D721Med (cell line): ENCODE measurements around the gene MYBPH.
A peak's percentile ranks its signal among the peaks of the same experiment; 100 is the strongest.

Experiments used
- DNase-seq: peaks from one replicate; pipeline ENCODE4 v3.0.0; 2011; ENCODE audit warnings: low spot score; ENCODE audit not compliant: insufficient read length
- FAIRE-seq: peaks from 2 replicates; lab custom pipeline; 2011; peaks lifted over from hg19 to GRCh38; lab: Jason Lieb, UNC
- TF ChIP-seq, protein P1 (sequence below): IDR thresholded peaks from 2 replicates; pipeline ENCODE4 v1.5.1; 2012; ENCODE audit warnings: mild to moderate bottlenecking, control low read depth; ENCODE audit not compliant: insufficient read depth; ENCODE audit errors: missing control alignments

MYBPH gene

DNA sequence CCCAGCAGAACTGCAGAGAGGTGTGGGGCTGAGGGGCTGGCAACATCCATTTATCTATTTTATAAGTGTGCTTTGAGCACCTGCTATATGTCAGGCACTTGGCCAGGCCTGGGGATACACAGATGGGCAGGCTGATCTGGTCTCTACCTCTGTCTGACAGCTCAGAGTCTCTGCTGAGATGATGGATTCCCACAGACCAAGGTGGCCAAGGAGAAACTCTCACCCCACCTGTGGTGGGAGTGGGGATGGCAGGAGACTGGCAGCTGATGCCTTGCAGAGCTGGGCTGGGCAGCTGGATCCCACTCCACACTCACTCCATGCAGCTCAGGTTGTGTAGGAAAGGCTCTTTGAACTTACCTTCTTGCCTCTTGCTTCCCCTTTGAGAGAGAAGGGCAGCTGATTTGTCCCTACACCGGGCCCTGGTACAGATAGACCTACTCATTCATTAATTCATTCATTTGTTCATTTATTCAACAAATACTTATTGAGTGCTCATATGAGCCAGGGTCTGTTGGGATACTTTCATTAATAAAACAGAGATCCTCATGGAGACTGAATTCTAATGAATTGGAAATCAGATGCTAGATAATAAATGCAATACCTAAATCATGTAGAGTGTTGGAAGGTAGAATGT is 39.1 kb downstream of the MYBPH start:
- FAIRE-seq (no peak), DNase-seq (no peak)
- TF ChIP-seq, protein P1, sequence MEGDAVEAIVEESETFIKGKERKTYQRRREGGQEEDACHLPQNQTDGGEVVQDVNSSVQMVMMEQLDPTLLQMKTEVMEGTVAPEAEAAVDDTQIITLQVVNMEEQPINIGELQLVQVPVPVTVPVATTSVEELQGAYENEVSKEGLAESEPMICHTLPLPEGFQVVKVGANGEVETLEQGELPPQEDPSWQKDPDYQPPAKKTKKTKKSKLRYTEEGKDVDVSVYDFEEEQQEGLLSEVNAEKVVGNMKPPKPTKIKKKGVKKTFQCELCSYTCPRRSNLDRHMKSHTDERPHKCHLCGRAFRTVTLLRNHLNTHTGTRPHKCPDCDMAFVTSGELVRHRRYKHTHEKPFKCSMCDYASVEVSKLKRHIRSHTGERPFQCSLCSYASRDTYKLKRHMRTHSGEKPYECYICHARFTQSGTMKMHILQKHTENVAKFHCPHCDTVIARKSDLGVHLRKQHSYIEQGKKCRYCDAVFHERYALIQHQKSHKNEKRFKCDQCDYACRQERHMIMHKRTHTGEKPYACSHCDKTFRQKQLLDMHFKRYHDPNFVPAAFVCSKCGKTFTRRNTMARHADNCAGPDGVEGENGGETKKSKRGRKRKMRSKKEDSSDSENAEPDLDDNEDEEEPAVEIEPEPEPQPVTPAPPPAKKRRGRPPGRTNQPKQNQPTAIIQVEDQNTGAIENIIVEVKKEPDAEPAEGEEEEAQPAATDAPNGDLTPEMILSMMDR = no peak

DNA sequence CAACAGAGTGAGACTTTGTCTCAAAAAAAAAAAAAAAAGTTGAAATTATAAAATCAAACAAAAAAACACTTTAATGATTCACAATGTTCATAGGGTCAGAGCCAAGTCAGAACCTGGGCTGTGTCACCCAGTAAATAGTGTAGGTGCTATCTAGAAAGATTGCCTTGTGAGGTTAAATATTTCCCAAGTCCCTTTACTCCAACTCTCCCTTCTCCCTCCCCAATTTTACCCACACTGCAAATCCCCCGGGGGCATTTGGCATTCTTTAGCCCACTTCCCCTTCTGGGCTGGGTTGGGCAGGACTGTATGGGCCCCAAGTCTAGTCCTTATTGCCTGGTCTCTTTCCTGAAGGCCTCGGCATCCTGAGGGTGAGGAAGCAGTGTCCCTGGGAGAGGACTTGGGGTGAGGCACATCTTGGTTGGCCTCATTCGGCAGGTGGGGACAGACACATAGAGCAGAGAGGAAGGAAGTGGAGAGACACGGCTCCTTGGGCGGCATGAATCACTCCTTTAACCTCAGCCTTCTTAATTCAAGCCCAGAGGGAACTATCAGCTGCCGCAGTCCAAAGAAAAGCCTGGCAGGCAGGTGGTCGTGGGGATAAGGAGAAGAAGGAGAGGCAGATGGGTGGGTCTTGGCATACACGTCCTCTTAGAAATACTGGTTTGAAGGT is 39.9 kb downstream of the MYBPH start:
- no peak for DNase-seq
- FAIRE-seq = no peak
- TF ChIP-seq, protein P1 = no peak

DNA sequence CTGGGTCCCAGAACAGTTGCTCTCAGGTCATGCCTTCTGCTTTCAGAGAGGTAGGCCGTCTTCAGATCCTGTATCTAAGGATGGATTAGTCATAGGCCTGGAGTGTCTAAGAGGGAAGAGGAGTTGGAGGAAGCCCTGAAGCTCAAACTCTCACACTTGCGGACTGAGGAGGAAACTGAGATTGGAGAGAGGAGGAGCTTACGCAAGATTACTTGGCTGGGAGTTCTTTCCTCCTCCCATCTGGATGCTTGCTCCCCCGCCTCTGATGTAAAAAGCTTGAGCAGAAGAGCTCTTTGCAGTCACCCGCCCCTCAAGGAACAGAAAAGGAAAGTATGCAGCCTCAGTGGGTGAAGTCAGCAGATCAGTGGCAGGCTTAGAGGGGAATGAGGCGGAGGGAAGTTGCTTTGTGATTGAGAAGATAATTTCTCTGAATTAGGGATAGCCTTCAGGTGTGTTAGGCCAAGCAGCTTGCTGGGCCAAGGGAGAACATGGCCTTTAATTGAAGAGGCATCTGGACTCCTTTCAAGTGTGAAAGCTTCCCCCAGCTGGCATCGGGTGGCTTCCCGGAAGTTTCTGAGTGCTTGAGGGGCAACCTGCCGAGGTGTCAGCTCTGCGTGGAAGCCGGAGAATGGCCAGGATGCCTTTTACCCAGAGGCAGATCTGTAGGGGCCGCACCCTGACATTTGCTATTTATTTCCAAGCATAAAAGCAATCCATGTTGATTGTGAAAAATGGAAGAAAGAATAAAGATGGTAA is 41.5 kb downstream of the MYBPH start:
- TF ChIP-seq, protein P1 = no peak
- no peak for FAIRE-seq
- no peak for DNase-seq

DNA sequence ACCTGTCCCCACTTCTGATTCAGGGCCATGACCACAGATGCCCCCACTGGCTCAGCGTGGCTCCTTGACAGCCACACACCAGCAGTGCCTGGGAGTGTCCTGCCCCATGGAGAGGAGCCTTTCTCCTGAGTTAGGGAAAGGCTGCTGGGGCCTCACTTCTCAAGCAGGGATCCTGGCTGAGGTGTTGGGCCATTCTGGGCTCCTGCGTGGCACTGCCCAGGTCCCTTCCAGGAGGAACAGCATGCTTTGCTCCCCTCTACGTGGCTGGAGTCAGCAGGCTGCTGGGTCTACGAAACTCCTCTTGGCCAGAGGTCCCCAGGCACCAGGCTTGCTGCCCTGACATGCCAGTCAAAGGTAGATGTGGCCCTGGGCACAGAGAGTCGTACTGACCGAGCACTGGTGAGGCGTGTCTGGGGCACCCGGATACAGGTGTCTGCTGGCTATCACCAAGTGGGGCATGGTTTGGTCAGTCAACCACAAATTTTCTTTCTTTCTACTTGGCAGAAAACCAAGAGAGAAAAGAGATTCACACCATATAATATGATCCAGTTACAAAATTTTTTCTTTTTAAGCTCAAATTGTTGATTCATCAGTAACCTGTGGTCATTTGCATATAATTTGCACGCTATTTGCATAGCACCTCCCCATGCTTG is 44.0 kb downstream of the MYBPH start:
- TF ChIP-seq, protein P1 = no peak
- FAIRE-seq = no peak
- DNase-seq = no peak

DNA sequence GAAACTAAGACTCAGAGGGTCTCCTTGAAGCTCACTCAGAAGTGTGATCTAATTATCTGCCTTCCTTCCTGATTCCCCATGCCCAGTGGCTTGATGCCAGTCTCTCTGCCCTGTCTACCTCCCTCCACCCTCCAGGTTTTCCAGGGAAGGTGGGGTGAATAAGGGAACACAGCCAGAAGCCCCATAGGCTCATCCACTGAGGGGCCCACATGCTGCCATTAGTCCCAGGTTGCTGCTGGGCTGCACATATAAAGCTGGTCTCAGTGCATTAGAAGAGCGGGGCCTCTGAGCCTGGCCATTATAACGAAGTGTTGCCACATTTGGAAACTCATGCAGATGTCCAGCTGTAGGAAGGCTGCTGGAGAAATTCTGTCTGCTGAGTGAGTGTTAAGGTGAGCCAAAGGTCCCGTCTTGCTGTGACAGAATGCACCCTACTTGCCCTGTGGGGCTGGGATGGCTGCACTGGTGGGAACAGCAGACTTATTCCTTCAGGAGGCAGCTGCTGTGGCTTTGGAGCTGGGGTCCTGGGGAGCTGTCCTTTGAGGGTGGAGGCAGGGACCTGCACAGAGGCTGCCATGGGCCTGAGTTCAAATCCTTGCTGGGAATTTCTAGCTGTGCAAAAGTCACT is 45.2 kb downstream of the MYBPH start:
- TF ChIP-seq, protein P1 = no peak
- FAIRE-seq (no peak), DNase-seq (peak; percentile 13)

DNA sequence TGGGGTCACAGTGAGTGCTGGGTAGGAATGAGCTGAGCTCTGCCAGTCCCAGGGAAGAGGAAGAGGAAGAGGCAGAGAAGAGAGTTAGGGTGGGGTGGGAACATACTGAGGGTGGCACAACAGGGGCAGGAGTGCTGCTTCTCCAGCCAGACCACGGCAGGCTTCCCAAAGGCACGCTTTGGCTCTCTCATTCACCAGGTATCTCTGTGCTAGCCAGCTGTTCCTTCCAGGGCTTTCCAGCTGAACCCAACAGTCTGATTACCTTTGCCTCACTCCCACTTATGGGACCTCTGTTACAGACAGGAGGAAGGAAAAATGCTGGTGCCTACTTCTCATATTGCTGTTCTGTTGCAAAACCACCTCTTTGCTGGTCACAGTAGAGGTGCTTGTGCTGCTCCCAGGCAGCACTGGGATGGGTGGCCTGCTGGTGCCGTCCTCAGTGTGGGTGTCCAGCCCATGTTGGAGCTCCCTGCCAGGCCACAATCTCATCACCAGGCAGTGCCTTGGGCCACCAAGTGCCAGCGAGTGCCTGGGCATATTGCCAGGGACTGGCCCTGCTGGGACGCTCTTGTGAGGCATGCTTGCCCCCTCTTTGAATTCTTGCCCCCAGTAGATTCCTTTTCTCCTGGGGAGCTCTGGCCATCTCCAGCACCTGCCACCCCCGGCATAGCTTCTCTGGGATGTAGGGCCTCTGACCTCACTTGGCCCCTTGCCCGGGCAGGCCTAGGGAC is 46.0 kb downstream of the MYBPH start:
- peak; percentile 20 for DNase-seq
- FAIRE-seq = no peak
- TF ChIP-seq, protein P1 = no peak
